Glutamatergic neuron (in vitro differentiated cells): ENCODE results near the gene VPS11. TPM values are rescaled to one million over a fixed set of nuclear protein-coding genes. Genes with fewer than 3 reads are reported as not detected.
A peak's percentile ranks its signal among the peaks of the same experiment; 100 is the strongest.

ENCODE experiments used
- DNase-seq: peaks from one replicate; pipeline ENCODE4 v3.0.0; 2022
- H3K27ac Mint-ChIP-seq: one replicate; pipeline ENCODE4 v1.8.0; 2020; ENCODE audit warnings: mild to moderate bottlenecking, mixed read lengths, inconsistent platforms; ENCODE audit not compliant: unreplicated experiment
- H3K27me3 Mint-ChIP-seq: one replicate; pipeline ENCODE4 v1.8.0; 2020; ENCODE audit warnings: mild to moderate bottlenecking, moderate library complexity, mixed read lengths, inconsistent platforms; ENCODE audit not compliant: unreplicated experiment
- H3K36me3 Mint-ChIP-seq: one replicate; pipeline ENCODE4 v1.8.0; 2020; ENCODE audit warnings: mild to moderate bottlenecking, mixed read lengths, inconsistent platforms; ENCODE audit not compliant: unreplicated experiment
- H3K4me1 Mint-ChIP-seq: one replicate; pipeline ENCODE4 v1.8.0; 2020; ENCODE audit warnings: mild to moderate bottlenecking, low read depth, mixed read lengths, inconsistent platforms; ENCODE audit not compliant: unreplicated experiment
- H3K4me3 Mint-ChIP-seq: one replicate; pipeline ENCODE4 v1.8.0; 2020; ENCODE audit warnings: mild to moderate bottlenecking, mixed read lengths, inconsistent platforms; ENCODE audit not compliant: unreplicated experiment
- H3K9me3 Mint-ChIP-seq: one replicate; pipeline ENCODE4 v1.8.0; 2020; ENCODE audit warnings: mild to moderate bottlenecking, moderate library complexity, mixed read lengths, inconsistent platforms; ENCODE audit not compliant: unreplicated experiment
- CTCF ChIP-seq: fragments of 200-600 bp; sonication (generic); IDR thresholded peaks from one replicate; pipeline ENCODE4 v1.5.0; 2021; ENCODE audit not compliant: partially characterized antibody, unreplicated experiment
- total RNA-seq: library from RNA; stranded (reverse); fragmentation: NEBNext Ultra II Directional; extraction: Animal tissue kit (Norgen Biotek cat#: 25700); gene quantifications from one replicate; pipeline ENCODE4 v1.2.1, GENCODE V29; 2021; ENCODE audit not compliant: unreplicated experiment

VPS11 gene
- total RNA-seq, 1 donor from 2014 or later = 32.7 TPM

- DNase-seq = no peak
- no peaks in the 10 kb centered on the region for H3K36me3 Mint-ChIP-seq
- H3K4me3 Mint-ChIP-seq = peak overlapping the region; percentile 99
- peaks cover 18% of the 10 kb centered on the region for H3K4me1 Mint-ChIP-seq
- peaks cover 7% of the 10 kb centered on the region for H3K9me3 Mint-ChIP-seq
- TF ChIP-seq CTCF = no peak
- peaks cover 3% of the 10 kb centered on the region for H3K27me3 Mint-ChIP-seq
- H3K27ac Mint-ChIP-seq = peak overlapping the region; percentile 89
These were observed 53.0 kb downstream of the VPS11 start for GRCh38 chr11:119120639-119121007.

DNA sequence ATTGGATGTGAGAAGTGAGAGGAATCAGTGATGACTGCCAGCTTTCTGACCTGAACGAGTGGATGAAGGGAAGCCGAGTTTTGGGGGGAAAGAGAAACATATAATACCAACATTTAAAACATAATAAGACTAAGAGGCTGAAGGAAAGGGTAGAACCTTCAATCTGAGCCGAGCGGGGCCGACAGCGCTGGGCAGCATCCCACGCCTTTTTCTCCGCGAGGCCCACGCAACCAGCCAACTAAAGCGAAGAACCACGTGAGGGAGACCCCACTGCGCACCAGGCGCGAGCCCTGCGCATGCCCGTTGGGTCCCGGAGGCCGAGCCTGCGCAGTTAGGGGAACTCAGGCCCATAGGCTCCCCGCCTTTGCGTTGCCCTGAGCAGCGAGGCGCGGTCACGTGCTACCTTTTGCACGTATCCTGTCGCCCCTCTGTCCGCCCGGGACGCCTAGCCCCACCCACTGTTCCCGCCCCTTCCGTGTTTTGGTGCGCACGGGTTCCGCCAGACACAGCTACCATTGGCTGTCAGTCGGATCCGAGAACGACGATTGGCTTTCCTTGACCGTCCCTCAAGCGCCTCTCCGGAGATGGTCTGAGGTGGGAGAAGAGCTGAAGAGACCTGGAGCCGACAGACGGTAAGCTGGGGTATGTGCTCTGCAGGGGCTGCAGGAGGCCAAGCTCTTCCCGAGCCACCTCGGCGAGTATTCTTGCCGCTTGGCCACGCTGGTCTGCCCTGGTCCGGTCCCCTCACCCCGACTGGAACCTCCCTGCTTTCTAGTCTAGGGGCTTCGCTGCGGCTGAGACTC lies 53.6 kb downstream of the VPS11 start, which contains the start of gene HINFP:
TSS of gene HINFP (plus strand) at position 573 of the 803 bp plus-strand sequence. CDS start 5,365 bp downstream, outside the sequence.
- H3K4me3 Mint-ChIP-seq = peak within 1 kb of the TSS; percentile 99
- DNase-seq = peak; percentile 100
- peaks cover 7% of the 10 kb centered on the region for H3K9me3 Mint-ChIP-seq
- peak within 1 kb of the TSS; percentile 90 for H3K27ac Mint-ChIP-seq
- TF ChIP-seq CTCF = no peak
- peaks cover 3% of the 10 kb centered on the region for H3K27me3 Mint-ChIP-seq
- H3K4me1 Mint-ChIP-seq = peaks cover 18% of the 10 kb centered on the region
- no peaks in the 10 kb centered on the region for H3K36me3 Mint-ChIP-seq

DNA sequence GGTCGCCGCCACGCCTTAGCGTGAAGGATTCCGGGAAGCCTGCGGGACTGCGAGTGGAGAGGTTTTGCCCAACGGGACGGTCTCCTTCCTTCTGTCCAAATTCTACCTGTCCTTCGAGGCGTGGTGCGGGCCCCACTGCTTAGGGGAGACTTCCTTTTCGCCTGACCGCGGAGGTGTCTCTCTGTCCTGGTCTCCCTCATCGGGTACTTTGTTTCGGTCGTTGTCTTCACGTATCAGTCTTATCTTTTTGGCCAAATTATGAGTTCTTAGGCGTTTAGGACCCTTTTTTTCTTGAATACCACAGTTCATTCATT lies 54.1 kb downstream of the VPS11 start:
- no peak for DNase-seq
- Mint-ChIP-seq H3K4me3 (peak overlapping the region; percentile 99), H3K27ac (peak overlapping the region; percentile 90), H3K9me3 (peaks cover 7% of the 10 kb centered on the region), H3K4me1 (peaks cover 18% of the 10 kb centered on the region), H3K27me3 (peaks cover 3% of the 10 kb centered on the region), H3K36me3 (no peaks in the 10 kb centered on the region)
- TF ChIP-seq CTCF = no peak

GRCh38 chr11:119125821-119126220 lies 58.2 kb downstream of the VPS11 start:
- H3K4me3 Mint-ChIP-seq = no peak overlapping the region
- no peak overlapping the region for H3K27ac Mint-ChIP-seq
- no peak for TF ChIP-seq CTCF
- DNase-seq = no peak
- H3K9me3 Mint-ChIP-seq = peaks cover 2% of the 10 kb centered on the region
- peaks cover 1% of the 10 kb centered on the region for H3K27me3 Mint-ChIP-seq
- H3K36me3 Mint-ChIP-seq = no peaks in the 10 kb centered on the region
- peaks cover 11% of the 10 kb centered on the region for H3K4me1 Mint-ChIP-seq

GRCh38 chr11:119126675-119127268 lies 59.2 kb downstream of the VPS11 start:
- no peak for DNase-seq
- H3K27ac Mint-ChIP-seq = no peak overlapping the region
- no peaks in the 10 kb centered on the region for H3K36me3 Mint-ChIP-seq
- H3K9me3 Mint-ChIP-seq = no peaks in the 10 kb centered on the region
- no peak overlapping the region for H3K4me3 Mint-ChIP-seq
- no peak for TF ChIP-seq CTCF
- peaks cover 9% of the 10 kb centered on the region for H3K4me1 Mint-ChIP-seq
- H3K27me3 Mint-ChIP-seq = no peaks in the 10 kb centered on the region
